ENCODE data around the gene SORD. TPM values are rescaled to one million over a fixed set of nuclear protein-coding genes. Genes with fewer than 3 reads are reported as not detected.

SORD gene
- total and polyA plus RNA-seq, 9 of the 15 experiments (the other 6 are each of a cell fraction or from before 2014, with no cell fraction given): 5.9 to 79.2 (median 29.6) TPM

GRCh38 chr15:45116482-45117307 is 93.7 kb downstream of the SORD start (continued):
- TF ChIP-seq PRDM10 (IDR thresholded peaks at IDR 0.05; ENCODE audit: partially characterized antibody): no peak
- no peak for TF ChIP-seq DMBX1 (CRISPR knock-in tag; IDR thresholded peaks at IDR 0.05; ENCODE audit: borderline replicate concordance)
- TF ChIP-seq CEBPB (tag; IDR thresholded peaks at IDR 0.05): no peak
- TF ChIP-seq, protein P1, sequence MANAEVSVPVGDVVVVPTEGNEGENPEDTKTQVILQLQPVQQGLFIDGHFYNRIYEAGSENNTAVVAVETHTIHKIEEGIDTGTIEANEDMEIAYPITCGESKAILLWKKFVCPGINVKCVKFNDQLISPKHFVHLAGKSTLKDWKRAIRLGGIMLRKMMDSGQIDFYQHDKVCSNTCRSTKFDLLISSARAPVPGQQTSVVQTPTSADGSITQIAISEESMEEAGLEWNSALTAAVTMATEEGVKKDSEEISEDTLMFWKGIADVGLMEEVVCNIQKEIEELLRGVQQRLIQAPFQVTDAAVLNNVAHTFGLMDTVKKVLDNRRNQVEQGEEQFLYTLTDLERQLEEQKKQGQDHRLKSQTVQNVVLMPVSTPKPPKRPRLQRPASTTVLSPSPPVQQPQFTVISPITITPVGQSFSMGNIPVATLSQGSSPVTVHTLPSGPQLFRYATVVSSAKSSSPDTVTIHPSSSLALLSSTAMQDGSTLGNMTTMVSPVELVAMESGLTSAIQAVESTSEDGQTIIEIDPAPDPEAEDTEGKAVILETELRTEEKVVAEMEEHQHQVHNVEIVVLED (CRISPR knock-in tag; IDR thresholded peaks at IDR 0.05): no peak
- no peak for TF ChIP-seq REST (IDR thresholded peaks at IDR 0.05; ENCODE audit: borderline replicate concordance)
- TF ChIP-seq REST (CRISPR knock-in tag; IDR thresholded peaks at IDR 0.05; ENCODE audit: low read depth): no peak

Measured in K562 (cell line).